ENCODE results near the gene PPHLN1. TPM values are rescaled to one million over a fixed set of nuclear protein-coding genes. Genes with fewer than 3 reads are reported as not detected.

Gene PPHLN1
- total RNA-seq, 4 donors from 2014 or later: 43.2 to 88.9 (median 56.0) TPM

DNA sequence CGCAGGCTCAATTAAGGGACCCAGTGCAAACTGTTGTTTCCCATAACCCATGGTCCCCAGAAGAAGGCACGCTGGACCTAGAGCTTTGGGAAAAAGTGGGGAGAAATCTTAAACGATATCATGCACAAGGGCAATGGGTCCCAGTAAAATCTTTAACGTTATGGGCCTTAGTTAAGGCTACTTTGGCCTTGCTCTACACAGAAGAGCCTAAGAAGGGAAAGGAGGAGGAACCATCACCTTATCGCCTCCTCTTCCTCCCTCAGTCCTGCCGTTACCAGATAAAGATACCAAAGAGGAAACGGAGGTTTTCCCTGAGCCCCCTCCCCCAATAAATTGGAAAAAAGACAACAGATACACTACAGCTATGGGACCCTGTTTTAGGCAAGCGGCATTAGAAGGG lies 116.9 kb downstream of the PPHLN1 start:
- TF ChIP-seq EP300 (IDR thresholded peaks at IDR 0.05) (no peak), POLR2AphosphoS5 (IDR thresholded peaks at IDR 0.05) (no peak), POLR2A (IDR thresholded peaks at IDR 0.05) (no peak)
- TF ChIP-seq, protein P1, sequence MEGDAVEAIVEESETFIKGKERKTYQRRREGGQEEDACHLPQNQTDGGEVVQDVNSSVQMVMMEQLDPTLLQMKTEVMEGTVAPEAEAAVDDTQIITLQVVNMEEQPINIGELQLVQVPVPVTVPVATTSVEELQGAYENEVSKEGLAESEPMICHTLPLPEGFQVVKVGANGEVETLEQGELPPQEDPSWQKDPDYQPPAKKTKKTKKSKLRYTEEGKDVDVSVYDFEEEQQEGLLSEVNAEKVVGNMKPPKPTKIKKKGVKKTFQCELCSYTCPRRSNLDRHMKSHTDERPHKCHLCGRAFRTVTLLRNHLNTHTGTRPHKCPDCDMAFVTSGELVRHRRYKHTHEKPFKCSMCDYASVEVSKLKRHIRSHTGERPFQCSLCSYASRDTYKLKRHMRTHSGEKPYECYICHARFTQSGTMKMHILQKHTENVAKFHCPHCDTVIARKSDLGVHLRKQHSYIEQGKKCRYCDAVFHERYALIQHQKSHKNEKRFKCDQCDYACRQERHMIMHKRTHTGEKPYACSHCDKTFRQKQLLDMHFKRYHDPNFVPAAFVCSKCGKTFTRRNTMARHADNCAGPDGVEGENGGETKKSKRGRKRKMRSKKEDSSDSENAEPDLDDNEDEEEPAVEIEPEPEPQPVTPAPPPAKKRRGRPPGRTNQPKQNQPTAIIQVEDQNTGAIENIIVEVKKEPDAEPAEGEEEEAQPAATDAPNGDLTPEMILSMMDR (IDR thresholded peaks at IDR 0.05): no peak
- Histone ChIP-seq H3K9me3 (no peaks in the 10 kb centered on the region), H3K4me3 (no peak overlapping the region), H3K27ac (no peak overlapping the region), H3K27me3 (no peaks in the 10 kb centered on the region), H3K4me1 (no peaks in the 10 kb centered on the region), H3K36me3 (peaks cover 0 to 58% of the 10 kb centered on the region in 2 donors)
- 88 to 93% methylated on average over 4 to 8 of the region's 8 CpGs for WGBS, 2 donors (ENCODE audit: low coverage in 1 of 2)
- ATAC-seq: no peak

DNA sequence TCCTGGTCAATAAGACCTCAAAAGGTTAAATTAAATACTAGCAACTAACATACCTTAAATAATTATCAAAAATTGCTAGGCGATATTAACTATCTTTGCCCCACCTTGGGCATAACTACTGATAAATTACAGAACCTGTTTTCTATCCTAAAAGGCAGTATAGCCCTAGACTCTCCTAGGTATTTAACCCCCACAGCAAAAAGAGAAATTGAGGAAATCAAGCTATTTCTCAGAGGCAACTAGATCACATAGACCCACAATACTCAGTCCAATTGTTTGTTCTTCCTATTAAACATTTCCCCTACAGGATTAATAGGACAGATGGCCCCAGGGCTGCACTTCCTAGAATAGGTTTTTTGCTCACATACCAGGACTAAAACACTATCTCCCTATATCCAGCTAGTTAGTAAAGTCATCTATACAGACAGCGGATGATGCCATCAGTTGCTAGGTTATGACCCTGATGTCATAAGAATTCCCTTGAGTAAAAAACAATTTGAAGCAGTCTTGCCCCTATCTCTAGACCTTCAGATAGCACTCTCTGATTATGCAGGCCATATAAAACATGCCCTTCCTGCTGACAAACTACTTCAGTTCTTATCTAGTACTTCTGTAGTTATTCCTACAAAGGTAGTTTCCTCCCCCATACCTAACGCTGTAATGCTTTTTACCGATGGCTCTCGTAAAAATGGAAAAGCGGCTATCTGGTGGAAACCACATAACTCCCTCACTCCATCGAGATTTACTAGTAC lies 118.4 kb downstream of the PPHLN1 start:
- Histone ChIP-seq H3K36me3 (peaks cover 0 to 68% of the 10 kb centered on the region in 2 donors), H3K4me1 (no peaks in the 10 kb centered on the region), H3K27ac (no peak overlapping the region), H3K9me3 (no peaks in the 10 kb centered on the region), H3K27me3 (no peaks in the 10 kb centered on the region), H3K4me3 (no peak overlapping the region)
- no peak for ATAC-seq
- TF ChIP-seq POLR2A (IDR thresholded peaks at IDR 0.05) (no peak), POLR2AphosphoS5 (IDR thresholded peaks at IDR 0.05) (no peak), EP300 (IDR thresholded peaks at IDR 0.05) (no peak)
- TF ChIP-seq, protein P1 (IDR thresholded peaks at IDR 0.05): no peak
- WGBS, 2 donors (ENCODE audit: low coverage in 1 of 2): 92 to 94% methylated on average over 5 to 7 of the region's 7 CpGs

DNA sequence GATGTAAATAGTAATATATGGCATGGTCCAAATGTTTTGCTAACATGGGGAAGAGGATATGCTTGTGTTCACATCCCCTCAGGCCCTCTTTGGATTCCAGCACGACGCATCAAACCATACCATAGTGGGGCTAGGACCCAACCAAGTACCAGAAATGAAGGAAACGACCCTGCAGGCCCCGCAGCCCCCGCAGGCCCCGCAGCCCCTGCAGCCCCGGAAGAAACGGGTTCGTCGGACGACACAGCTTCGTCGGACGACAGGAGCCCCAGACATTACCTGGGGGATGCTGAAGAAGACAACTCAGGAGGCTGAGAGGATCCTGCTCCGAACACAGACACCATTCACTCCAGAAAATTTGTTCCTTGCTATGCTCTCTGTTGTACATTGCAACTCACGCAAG lies 119.9 kb downstream of the PPHLN1 start:
- Histone ChIP-seq H3K27me3 (no peaks in the 10 kb centered on the region), H3K9me3 (no peaks in the 10 kb centered on the region), H3K36me3 (peaks cover 0 to 67% of the 10 kb centered on the region in 2 donors), H3K27ac (no peak overlapping the region), H3K4me3 (no peak overlapping the region), H3K4me1 (no peaks in the 10 kb centered on the region)
- 93 to 96% methylated on average over 3 to 4 of the region's 16 CpGs for WGBS, 2 donors (ENCODE audit: low coverage in 1 of 2)
- no peak for ATAC-seq
- TF ChIP-seq EP300 (IDR thresholded peaks at IDR 0.05) (no peak), POLR2A (IDR thresholded peaks at IDR 0.05) (no peak), POLR2AphosphoS5 (IDR thresholded peaks at IDR 0.05) (no peak)
- TF ChIP-seq, protein P1 (IDR thresholded peaks at IDR 0.05): no peak

DNA sequence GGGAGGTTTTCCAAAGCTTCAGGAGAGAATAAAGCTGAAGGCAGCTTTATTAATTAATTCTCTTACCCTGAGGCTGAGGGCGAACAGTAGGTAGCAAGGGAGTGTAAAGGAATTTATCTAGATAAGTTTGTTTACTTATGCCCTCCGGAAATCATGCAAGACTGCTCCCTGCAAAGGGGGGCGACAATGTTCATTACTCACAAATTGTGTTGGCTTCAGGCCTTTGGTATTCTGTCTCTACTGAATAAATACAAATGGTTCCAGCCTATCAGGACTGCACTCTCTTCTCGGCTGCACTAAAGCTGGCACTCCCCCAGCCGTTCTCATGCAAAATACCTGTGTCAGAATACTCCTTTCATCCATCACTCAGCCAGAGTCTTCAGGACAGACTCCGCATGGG lies 120.8 kb downstream of the PPHLN1 start:
- Histone ChIP-seq H3K9me3 (no peaks in the 10 kb centered on the region), H3K4me1 (no peaks in the 10 kb centered on the region), H3K27me3 (no peaks in the 10 kb centered on the region), H3K27ac (no peak overlapping the region), H3K36me3 (peaks cover 0 to 59% of the 10 kb centered on the region in 2 donors), H3K4me3 (no peak overlapping the region)
- WGBS, 2 donors (ENCODE audit: low coverage in 1 of 2): 59 to 71% methylated on average over 4 to 6 of the region's 6 CpGs
- TF ChIP-seq POLR2AphosphoS5 (IDR thresholded peaks at IDR 0.05) (no peak), POLR2A (IDR thresholded peaks at IDR 0.05) (no peak), EP300 (IDR thresholded peaks at IDR 0.05) (no peak)
- TF ChIP-seq, protein P1 (IDR thresholded peaks at IDR 0.05): no peak
- no peak for ATAC-seq

DNA sequence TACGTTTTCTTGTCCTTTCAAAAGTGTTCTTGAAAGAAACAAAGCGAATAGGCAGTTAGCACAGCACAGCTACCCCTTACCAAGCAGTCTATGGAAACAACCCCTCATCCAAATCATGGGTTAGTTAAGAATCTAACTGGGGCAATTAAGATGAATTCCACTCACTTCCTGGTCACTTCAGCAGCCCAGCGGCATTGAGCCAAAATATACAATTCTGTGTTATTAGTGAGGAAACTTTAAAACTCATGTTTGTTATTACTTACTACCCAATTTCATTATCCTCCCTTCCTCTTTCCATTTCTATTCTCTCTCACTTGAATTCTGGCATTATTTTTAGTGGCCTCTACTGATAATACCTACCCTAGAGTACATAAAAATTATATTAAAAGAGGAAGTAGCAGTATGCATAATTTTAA lies 121.4 kb downstream of the PPHLN1 start:
- H3K27me3 ChIP-seq: no peaks in the 10 kb centered on the region
- no peak overlapping the region for H3K27ac ChIP-seq
- no peaks in the 10 kb centered on the region for H3K9me3 ChIP-seq
- H3K36me3 ChIP-seq: peaks cover 0 to 52% of the 10 kb centered on the region in 2 donors
- no peak overlapping the region for H3K4me3 ChIP-seq
- ATAC-seq: no peak
- 59 to 76% methylated on average over 3 of the region's 3 CpGs for WGBS, 2 donors (ENCODE audit: low coverage in 1 of 2)
- TF ChIP-seq EP300 (IDR thresholded peaks at IDR 0.05) (no peak), POLR2A (IDR thresholded peaks at IDR 0.05) (no peak)
- TF ChIP-seq, protein P1 (IDR thresholded peaks at IDR 0.05): no peak
- no peaks in the 10 kb centered on the region for H3K4me1 ChIP-seq
